GM10847 (cell line): Measurements from ENCODE around the gene MAP7D3.

Source experiments
- POLR2A ChIP-seq: IDR thresholded peaks from 2 replicates; pipeline ENCODE4 v1.6.1; 2011; ENCODE audit not compliant: insufficient read length; ENCODE audit errors: extremely low read depth

The MAP7D3 gene

GRCh38 chrX:136171420-136171819 is 79.8 kb downstream of the MAP7D3 start:
- no peak for TF ChIP-seq POLR2A

GRCh38 chrX:136170139-136170800 is 80.9 kb downstream of the MAP7D3 start:
- no peak for TF ChIP-seq POLR2A

GRCh38 chrX:136168929-136169735 is 82.1 kb downstream of the MAP7D3 start:
- no peak for TF ChIP-seq POLR2A

GRCh38 chrX:136166221-136166855 is 84.9 kb downstream of the MAP7D3 start:
- TF ChIP-seq POLR2A: no peak

GRCh38 chrX:136165406-136165805 is 85.8 kb downstream of the MAP7D3 start:
- no peak for TF ChIP-seq POLR2A

- no peak for TF ChIP-seq POLR2A
Observed at GRCh38 chrX:136163689-136164088, 87.5 kb downstream of the MAP7D3 start.
